H1 (cell line): ENCODE results near the gene TNS1. TPM values are rescaled to one million over a fixed set of nuclear protein-coding genes. Genes with fewer than 3 reads are reported as not detected.

Source experiments
- CTCF ChIA-PET: fragments of 300-600 bp; sonication (Branson Sonifier 250); formaldehyde crosslinking; loops from one replicate; lab custom pipeline; 2021; ENCODE audit not compliant: partially characterized antibody; lab: Charles Lee
- POLR2A ChIA-PET: fragments of 300-600 bp; sonication (Branson Sonifier 250); formaldehyde crosslinking; loops from one replicate; lab custom pipeline; 2021; ENCODE audit warnings: inconsistent platforms; ENCODE audit not compliant: partially characterized antibody; lab: Charles Lee
- DNase-seq, 2 experiments: peaks; one replicate each; pipeline versions ENCODE4 v3.0.0 to v3.0.0-alpha.2; 2010 to 2022; ENCODE audit warnings: low spot score in 2 of 2, low read depth in 1 of 2, mixed read lengths in 1 of 2
- FAIRE-seq: peaks from 2 replicates; lab custom pipeline; 2011; peaks lifted over from hg19 to GRCh38; lab: Jason Lieb, UNC
- H2AFZ ChIP-seq: 2 replicates; pipeline ENCODE4 v1.8.1; 2012; ENCODE audit warnings: low read length, inconsistent platforms
- H2AK5ac ChIP-seq: 2 replicates; pipeline ENCODE4 v1.6.1; 2013; ENCODE audit warnings: low read depth, low read length
- H2BK120ac ChIP-seq: replicated peaks from 2 replicates; pipeline ENCODE3; 2013; ENCODE audit warnings: low read depth, low read length, inconsistent platforms
- H2BK12ac ChIP-seq: 2 replicates; pipeline ENCODE4 v1.6.1; 2013; ENCODE audit warnings: low read depth, low read length
- H2BK15ac ChIP-seq: 2 replicates; pipeline ENCODE4 v1.6.1; 2013; ENCODE audit warnings: low read length
- H2BK20ac ChIP-seq: 2 replicates; pipeline ENCODE4 v1.6.1; 2013; ENCODE audit warnings: low read length
- H2BK5ac ChIP-seq: 2 replicates; pipeline ENCODE4 v1.6.1; 2013; ENCODE audit warnings: low read depth, low read length
- H3K14ac ChIP-seq: 2 replicates; pipeline ENCODE4 v1.6.1; 2013; ENCODE audit warnings: inconsistent platforms; ENCODE audit not compliant: insufficient read length
- H3K18ac ChIP-seq: 2 replicates; pipeline ENCODE4 v1.6.1; 2013; ENCODE audit warnings: low read length; ENCODE audit errors: extremely low read depth
- H3K23ac ChIP-seq: 2 replicates; pipeline ENCODE4 v1.6.1; 2013; ENCODE audit warnings: inconsistent platforms; ENCODE audit not compliant: insufficient read length
- H3K23me2 ChIP-seq: 2 replicates; pipeline ENCODE4 v1.6.1; 2013; ENCODE audit warnings: low read depth, low read length
- H3K27ac ChIP-seq: 2 replicates; pipeline ENCODE4 v1.6.1; 2011; ENCODE audit warnings: low read depth, low read length, inconsistent platforms
- H3K27me3 ChIP-seq, 4 experiments: replicated peaks in 1 of 4; 1 replicate in 1 of 4; 2 replicates in 3 of 4; pipeline versions ENCODE4 v1.6.1 to v1.8.1; 2011 to 2013; ENCODE audit warnings: low read length in 3 of 4, mild to moderate bottlenecking in 3 of 4, inconsistent platforms in 2 of 4, mixed read lengths in 2 of 4, moderate library complexity in 1 of 4; ENCODE audit not compliant: control insufficient read depth in 3 of 4, insufficient read depth in 3 of 4; ENCODE audit errors: extremely low read depth in 1 of 4
- H3K36me3 ChIP-seq, 4 experiments: 2 replicates each; pipeline versions ENCODE4 v1.6.1 to v1.8.1; 2011 to 2013; ENCODE audit warnings: mild to moderate bottlenecking in 4 of 4, low read length in 3 of 4, moderate library complexity in 2 of 4, control low read depth in 1 of 4, inconsistent platforms in 1 of 4; ENCODE audit not compliant: insufficient read depth in 4 of 4, control insufficient read depth in 2 of 4
- H3K4ac ChIP-seq: replicated peaks from 2 replicates; pipeline ENCODE3; 2013; ENCODE audit warnings: low read length, low read depth, mixed read lengths, inconsistent platforms; ENCODE audit not compliant: insufficient read length
- H3K4me1 ChIP-seq, 4 experiments: replicated peaks in 1 of 4; 1 replicate in 1 of 4; 2 replicates in 3 of 4; pipeline versions ENCODE4 v1.6.1 to v1.8.1; 2011 to 2013; ENCODE audit warnings: low read length in 3 of 4, inconsistent platforms in 2 of 4, mixed read lengths in 1 of 4; ENCODE audit not compliant: insufficient read depth in 4 of 4, control insufficient read depth in 3 of 4
- H3K4me2 ChIP-seq, 2 experiments: 2 replicates each; pipeline versions ENCODE4 v1.6.1 to v1.8.1; 2011 to 2013; ENCODE audit warnings: low read depth in 2 of 2, low read length in 2 of 2, control low read depth in 1 of 2, inconsistent platforms in 1 of 2, mild to moderate bottlenecking in 1 of 2; ENCODE audit not compliant: insufficient read depth in 1 of 2
- H3K4me3 ChIP-seq, 4 experiments: fragments of 200-600, 300-600 bp in 1 of 4; sonication (generic), shearing (Covaris generic), sonication (Bioruptor Twin) in 1 of 4; 2 replicates each; pipeline versions ENCODE4 v1.5.1 to v1.8.1; 2011 to 2016; ENCODE audit warnings: low read length in 4 of 4, low read depth in 3 of 4, control low read depth in 2 of 4, inconsistent platforms in 2 of 4, mild to moderate bottlenecking in 2 of 4, mixed read lengths in 1 of 4, moderate library complexity in 1 of 4; ENCODE audit not compliant: insufficient read depth in 2 of 4; ENCODE audit errors: extremely low read depth in 1 of 4
- H3K56ac ChIP-seq: replicated peaks from 2 replicates; pipeline ENCODE3; 2013; ENCODE audit warnings: low read depth, mild to moderate bottlenecking, mixed read lengths, low read length, inconsistent platforms; ENCODE audit not compliant: insufficient read length
- H3K79me1 ChIP-seq: 2 replicates; pipeline ENCODE4 v1.6.1; 2013; ENCODE audit warnings: low read depth, low read length, control low read depth
- H3K79me2 ChIP-seq, 2 experiments: 2 replicates each; pipeline versions ENCODE4 v1.6.1 to v1.8.1; 2012 to 2013; ENCODE audit warnings: low read length in 2 of 2, mild to moderate bottlenecking in 2 of 2, inconsistent platforms in 1 of 2; ENCODE audit not compliant: insufficient read depth in 2 of 2, control insufficient read depth in 1 of 2
- H3K9ac ChIP-seq, 4 experiments: replicated peaks in 1 of 4; 1 replicate in 1 of 4; 2 replicates in 3 of 4; pipeline versions ENCODE4 v1.6.1 to v1.8.1; 2011 to 2013; ENCODE audit warnings: low read depth in 3 of 4, low read length in 3 of 4, control low read depth in 2 of 4, mild to moderate bottlenecking in 2 of 4, moderate library complexity in 2 of 4, inconsistent platforms in 1 of 4; ENCODE audit errors: extremely low read depth in 1 of 4
- H3K9me3 ChIP-seq, 2 experiments: 2 replicates each; pipeline versions ENCODE4 v1.6.1 to v1.8.1; 2012 to 2013; ENCODE audit warnings: mild to moderate bottlenecking in 2 of 2, moderate library complexity in 2 of 2, control low read depth in 1 of 2, inconsistent platforms in 1 of 2, low read depth in 1 of 2, low read length in 1 of 2, mixed read lengths in 1 of 2; ENCODE audit not compliant: insufficient read depth in 2 of 2
- H4K20me1 ChIP-seq, 2 experiments: replicated peaks in 1 of 2; 2 replicates each; pipeline versions ENCODE3 to v1.8.1; 2011 to 2013; ENCODE audit warnings: inconsistent platforms in 2 of 2, low read length in 2 of 2, mild to moderate bottlenecking in 1 of 2; ENCODE audit not compliant: insufficient read depth in 2 of 2, control insufficient read depth in 1 of 2
- H4K5ac ChIP-seq: 2 replicates; pipeline ENCODE4 v1.6.1; 2013; ENCODE audit warnings: low read length, low read depth, mixed read lengths, inconsistent platforms; ENCODE audit not compliant: insufficient read length
- H4K8ac ChIP-seq: 2 replicates; pipeline ENCODE4 v1.8.0; 2013; ENCODE audit warnings: mild to moderate bottlenecking, moderate library complexity, low read length, inconsistent platforms; ENCODE audit not compliant: insufficient read depth; ENCODE audit errors: extremely low read depth
- H4K91ac ChIP-seq: replicated peaks from 2 replicates; pipeline ENCODE3; 2013; ENCODE audit warnings: low read length, mixed read lengths, inconsistent platforms; ENCODE audit not compliant: insufficient read length
- BRCA1 ChIP-seq: IDR thresholded peaks from 2 replicates; pipeline ENCODE4 v1.6.1; 2012; ENCODE audit warnings: low read depth, low read length, improper control_type of control experiment
- CEBPB ChIP-seq: IDR thresholded peaks from 2 replicates; pipeline ENCODE4 v1.6.1; 2012; ENCODE audit warnings: low read depth, low read length
- FOSL1 ChIP-seq: IDR thresholded peaks from 2 replicates; pipeline ENCODE4 v1.6.1; 2011; ENCODE audit warnings: mild to moderate bottlenecking, low read depth, low read length, moderate library complexity; ENCODE audit not compliant: insufficient read depth
- HDAC2 ChIP-seq, 2 experiments: fragments of 300-600 bp in 1 of 2; sonication (generic) in 1 of 2; IDR thresholded peaks; 2 replicates each; pipeline ENCODE4 v1.6.1; 2011 to 2012; ENCODE audit warnings: low read depth in 2 of 2, low read length in 2 of 2, mild to moderate bottlenecking in 2 of 2, moderate library complexity in 2 of 2, borderline replicate concordance in 1 of 2, inconsistent platforms in 1 of 2
- HDAC6 ChIP-seq: IDR thresholded peaks from one replicate; pipeline ENCODE4 v1.7.1; 2012; ENCODE audit warnings: low read depth, mild to moderate bottlenecking, inconsistent platforms, low read length, moderate library complexity
- JUND ChIP-seq: IDR thresholded peaks from 2 replicates; pipeline ENCODE4 v1.6.1; 2011; ENCODE audit warnings: mild to moderate bottlenecking, improper control_type of control experiment, low read length
- MAFK ChIP-seq: IDR thresholded peaks from 2 replicates; pipeline ENCODE4 v1.6.1; 2012; ENCODE audit warnings: low read depth, mild to moderate bottlenecking, improper control_type of control experiment, low read length
- RAD21 ChIP-seq, 2 experiments: IDR thresholded peaks in 1 of 2; conservative IDR thresholded peaks in 1 of 2; 2 replicates each; pipeline ENCODE4 v1.6.1; 2011; ENCODE audit warnings: low read depth in 2 of 2, low read length in 2 of 2, improper control_type of control experiment in 1 of 2, inconsistent platforms in 1 of 2, mild to moderate bottlenecking in 1 of 2, moderate library complexity in 1 of 2
- RBBP5 ChIP-seq: IDR thresholded peaks from 2 replicates; pipeline ENCODE4 v1.7.1; 2012; ENCODE audit warnings: low read depth, mild to moderate bottlenecking, inconsistent platforms, low read length, moderate library complexity, borderline replicate concordance
- RNF2 ChIP-seq: fragments of 200-900, 300-1000 bp; sonication (generic); IDR thresholded peaks from 2 replicates; pipeline ENCODE4 v1.7.1; 2016; ENCODE audit warnings: borderline replicate concordance, low read depth, mild to moderate bottlenecking, antibody characterized with exemption, low read length; ENCODE audit not compliant: poor library complexity, severe bottlenecking; ENCODE audit errors: missing control alignments
- SP4 ChIP-seq: IDR thresholded peaks from 2 replicates; pipeline ENCODE4 v1.6.1; 2012; ENCODE audit warnings: low read length, inconsistent platforms
- SRF ChIP-seq: IDR thresholded peaks from 2 replicates; pipeline ENCODE4 v1.6.1; 2011; ENCODE audit warnings: mild to moderate bottlenecking, low read depth, low read length, moderate library complexity
- TBP ChIP-seq: IDR thresholded peaks from 2 replicates; pipeline ENCODE4 v1.6.1; 2011; ENCODE audit warnings: low read depth, low read length, improper control_type of control experiment
- WGBS, 2 experiments: shearing (Covaris generic) in 1 of 2; methylation state at CpG; one replicate each; pipeline versions ENCODE4 v1.1.6 to v1.1.7; 2013 to 2015; ENCODE audit warnings: low lambda C conversion rate in 2 of 2, mixed read lengths in 2 of 2, inconsistent platforms in 1 of 2, low coverage in 1 of 2, missing lambda C conversion rate in 1 of 2; ENCODE audit not compliant: insufficient replicate concordance in 2 of 2, insufficient coverage in 1 of 2, insufficient read length in 1 of 2; ENCODE audit errors: extremely low coverage in 1 of 2, missing lambda C conversion rate in 1 of 2; 5-methylcytosine and 5-hydroxymethylcytosine counted together
- polyA plus RNA-seq, 7 experiments: library from polyadenylated mRNA; depleted of rRNA in 3 of 7; stranded (reverse) in 5 of 7; unstranded in 2 of 7; fragments of >200 nt in 5 of 7; fragments of 200-250 nt in 2 of 7; gene quantifications; 1 replicate in 5 of 7; 2 replicates in 1 of 7; 4 replicates in 1 of 7; pipeline versions ENCODE4 v1.2.1 to v1.2.3, GENCODE V29; 2011 to 2013; ENCODE audit warnings: missing spikeins in 2 of 7, mixed read lengths in 2 of 7
- total RNA-seq: library from RNA; stranded (reverse); fragmentation: NEBNext Ultra II Directional; extraction: Animal tissue kit (Norgen Biotek cat#: 25700); gene quantifications from 2 replicates; pipeline ENCODE4 v1.2.1, GENCODE V29; 2021

The TNS1 gene
- total and polyA plus RNA-seq, 2 of the 8 experiments (the other 6 are each of a cell fraction or from before 2014, with no cell fraction given): 1.5 to 5.1 TPM

DNA sequence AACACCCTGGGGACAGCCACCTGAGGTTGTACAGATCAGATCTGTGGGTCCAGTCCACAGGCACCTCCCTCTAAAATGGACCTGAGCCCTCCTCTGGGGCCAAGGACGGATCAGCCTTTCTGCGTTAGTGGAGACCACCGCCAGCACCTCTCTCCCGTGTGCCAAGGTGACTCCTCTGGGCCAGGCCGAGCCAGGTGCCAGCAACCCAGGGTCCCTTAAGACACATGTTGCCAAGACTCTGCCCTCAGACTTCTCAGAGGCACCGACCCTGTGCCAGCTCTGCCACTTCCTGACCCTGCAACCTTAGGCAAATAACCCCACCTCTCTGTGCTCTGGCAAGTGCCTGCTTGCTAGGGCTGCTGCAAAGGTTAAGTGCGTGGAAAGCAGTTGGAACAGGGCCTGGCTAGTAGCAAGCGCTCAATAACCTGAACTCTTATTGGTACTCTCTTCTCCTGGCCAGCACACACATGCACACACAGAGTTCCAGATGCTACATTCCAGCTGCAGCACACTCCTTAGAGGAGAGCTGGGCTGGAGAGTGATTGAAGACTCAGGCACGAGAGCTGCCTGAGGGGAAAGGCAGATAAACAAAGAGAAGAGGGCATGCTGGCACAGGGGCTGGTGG lies 105.6 kb downstream of the TNS1 start:
- Histone ChIP-seq H2BK5ac (no peak overlapping the region), H4K5ac (no peak overlapping the region), H3K9ac (no peak overlapping the region), H3K27ac (no peak overlapping the region), H3K27me3 (no peaks in the 10 kb centered on the region; a peak in 1 of 7 replicates), H4K20me1 (no peaks in the 10 kb centered on the region), H2AFZ (no peak overlapping the region), H3K9me3 (no peaks in the 10 kb centered on the region), H3K14ac (no peak overlapping the region), H2BK120ac (no peak overlapping the region), H3K79me2 (no peaks in the 10 kb centered on the region), H2BK20ac (no peak overlapping the region), H3K56ac (no peak overlapping the region), H3K4me1 (no peaks in the 10 kb centered on the region; a peak in 2 of 7 replicates), H4K91ac (no peak overlapping the region), H2AK5ac (no peak overlapping the region), H3K79me1 (no peaks in the 10 kb centered on the region), H2BK12ac (no peak overlapping the region), H3K4me3 (no peak overlapping the region), H3K36me3 (no peaks in the 10 kb centered on the region), H3K18ac (no peak overlapping the region), H3K23me2 (no peaks in the 10 kb centered on the region), H3K4ac (no peak overlapping the region), H3K23ac (no peak overlapping the region), H2BK15ac (no peak overlapping the region), H4K8ac (no peak overlapping the region; the same call in 1 of the 2 replicates), H3K4me2 (no peak overlapping the region)
- POLR2A ChIA-PET: interaction anchor here (1.2 kb wide), 1 partner anchor 23 kb away, joined by 4 read pairs; no protein-coding TSS in a partner anchor
- no peak for TF ChIP-seq RAD21 (IDR thresholded peaks at IDR 0.05 in 1 of 2, conservative IDR thresholded peaks at IDR 0.05 in 1 of 2; ENCODE audit: low read depth in 2 of 2, low read length in 2 of 2)
- TF ChIP-seq RNF2: no peak
- no peak for TF ChIP-seq RBBP5
- TF ChIP-seq MAFK: no peak
- no peak for TF ChIP-seq SRF
- no peak for TF ChIP-seq HDAC2 (IDR thresholded peaks at IDR 0.05; ENCODE audit: borderline replicate concordance in 1 of 2, low read depth in 2 of 2, low read length in 2 of 2)
- TF ChIP-seq CEBPB: no peak
- no peak for TF ChIP-seq FOSL1
- no peak for TF ChIP-seq SP4
- TF ChIP-seq JUND: no peak
- no peak for TF ChIP-seq HDAC6
- TF ChIP-seq BRCA1: no peak
- no peak for TF ChIP-seq TBP
- no peak for DNase-seq
- no peak for FAIRE-seq
- WGBS, 2 experiments: 83% methylated on average over 9 of the region's 9 CpGs; no CpG with 5 or more reads in 1 of the 2 experiments
- CTCF ChIA-PET: interaction anchor here (1.0 to 14.9 kb wide), 15 partner anchors 10 to 119 kb away, joined by 3 to 207 read pairs (median 15); no protein-coding TSS in a partner anchor
